Globus pallidus (tissue), 1 donor: ENCODE measurements around the gene C22orf39.

Experiments used
- DNase-seq: peaks from one replicate; pipeline ENCODE4 v3.0.0-alpha.2; 2015; ENCODE audit warnings: low spot score

C22orf39 gene

GRCh38 chr22:19477321-19478044 lies 30.0 kb upstream of the C22orf39 start:
- DNase-seq, result no peak

GRCh38 chr22:19476023-19476422 lies 28.5 kb upstream of the C22orf39 start:
- no peak for DNase-seq

DNA sequence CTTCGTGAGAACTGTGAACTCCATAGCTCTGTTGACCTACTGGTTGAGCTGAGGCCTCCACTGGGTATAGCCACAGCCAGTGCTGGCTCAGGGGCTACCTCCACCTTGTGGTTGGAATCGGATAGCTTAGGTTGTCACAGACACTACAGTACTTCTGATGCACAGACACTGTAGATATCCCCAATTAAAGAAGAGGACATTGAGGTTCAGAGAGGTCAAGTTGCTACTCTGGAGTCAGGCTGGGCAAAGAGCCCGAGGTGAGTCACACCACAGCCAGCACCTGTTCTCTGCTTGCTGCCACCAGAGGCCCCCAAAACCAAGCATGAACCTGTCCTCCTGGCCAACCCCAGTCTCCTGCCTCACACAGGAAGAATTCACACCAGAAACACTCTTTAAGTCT lies 26.1 kb upstream of the C22orf39 start:
- DNase-seq, result no peak

DNA sequence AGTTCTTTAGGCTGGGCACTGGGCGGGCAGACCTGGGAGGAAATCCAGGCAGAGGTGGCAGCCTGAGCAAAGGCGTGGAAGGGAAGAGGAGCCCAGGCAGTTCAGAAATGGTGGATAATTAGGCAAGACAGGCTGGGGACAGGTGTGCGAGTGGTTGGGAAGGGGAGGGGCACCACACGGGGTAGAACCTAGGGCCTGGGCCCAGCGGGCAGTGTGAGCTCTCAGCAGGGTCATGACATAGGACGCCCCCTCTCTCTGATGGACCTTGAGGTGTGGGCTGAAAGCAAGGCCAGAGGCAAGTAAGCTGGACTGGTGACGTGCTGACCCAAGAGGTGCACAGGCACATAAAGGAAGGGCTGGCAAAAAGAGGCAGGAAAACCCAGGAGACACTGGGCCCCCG lies 24.7 kb upstream of the C22orf39 start:
- no peak for DNase-seq

DNA sequence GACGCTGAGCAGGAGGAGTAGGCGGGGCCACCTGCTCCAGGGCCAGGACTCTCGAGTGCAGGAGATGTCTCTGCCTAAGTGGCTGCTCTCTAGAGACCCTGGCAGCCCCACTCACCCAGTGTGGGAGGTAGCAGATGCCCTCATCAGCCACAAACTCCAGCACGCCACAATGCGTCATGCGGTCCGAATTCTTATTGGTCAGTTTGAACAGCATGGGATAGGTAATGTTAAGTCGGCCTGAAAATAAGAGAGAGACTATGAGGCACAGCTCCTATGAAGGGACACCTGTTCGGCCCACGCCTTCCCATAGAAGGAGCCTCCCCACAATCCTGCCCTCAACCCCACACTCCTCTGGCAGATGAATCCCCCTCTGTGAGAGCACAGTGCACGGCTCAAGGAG lies 24.1 kb upstream of the C22orf39 start:
- DNase-seq, result no peak

DNA sequence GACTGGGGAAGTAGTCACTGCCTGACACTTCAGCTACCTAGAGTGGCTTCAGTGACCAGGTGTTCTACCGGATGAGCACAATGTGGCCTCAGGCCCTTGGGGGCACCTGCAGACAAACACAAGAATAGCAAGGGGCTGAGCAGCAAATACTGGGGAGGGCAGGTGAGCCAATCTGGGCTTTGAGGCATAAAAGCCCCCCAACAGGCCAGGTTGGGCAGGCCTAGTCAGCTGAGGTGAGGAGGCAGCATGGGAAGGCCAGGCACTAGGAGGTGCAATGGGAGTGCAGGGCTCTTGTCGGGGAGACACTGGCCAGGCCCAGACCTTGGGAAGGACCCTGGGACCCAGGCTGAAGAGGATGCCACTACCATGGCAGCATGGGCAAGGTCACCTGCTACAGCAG lies 22.5 kb upstream of the C22orf39 start:
- no peak for DNase-seq

DNA sequence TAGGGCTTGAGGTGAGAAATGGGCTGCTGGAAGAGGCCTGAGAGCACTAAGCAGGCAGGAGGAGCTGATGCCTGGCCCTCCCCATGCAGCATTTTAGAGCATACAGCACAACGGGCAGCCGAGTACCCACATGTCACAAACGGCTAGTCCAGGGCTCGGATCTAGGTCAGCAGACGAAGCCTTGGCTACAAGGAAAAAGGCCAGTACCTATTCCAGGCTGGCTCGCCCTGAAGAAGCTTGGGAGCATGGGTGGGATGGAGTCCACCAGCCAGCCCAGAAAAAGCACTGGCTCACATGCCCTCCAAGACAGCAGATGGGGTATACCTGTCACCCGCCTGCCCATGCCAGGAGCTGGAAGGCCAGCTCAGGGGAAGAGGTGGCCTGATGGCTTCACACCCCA lies 21.9 kb upstream of the C22orf39 start:
- DNase-seq, result no peak

GRCh38 chr22:19467912-19468311 lies 20.4 kb upstream of the C22orf39 start:
- no peak for DNase-seq

GRCh38 chr22:19466848-19467752 lies 19.6 kb upstream of the C22orf39 start:
- no peak for DNase-seq

- DNase-seq, result no peak
These were observed 18.7 kb upstream of the C22orf39 start for GRCh38 chr22:19466126-19466716.

DNA sequence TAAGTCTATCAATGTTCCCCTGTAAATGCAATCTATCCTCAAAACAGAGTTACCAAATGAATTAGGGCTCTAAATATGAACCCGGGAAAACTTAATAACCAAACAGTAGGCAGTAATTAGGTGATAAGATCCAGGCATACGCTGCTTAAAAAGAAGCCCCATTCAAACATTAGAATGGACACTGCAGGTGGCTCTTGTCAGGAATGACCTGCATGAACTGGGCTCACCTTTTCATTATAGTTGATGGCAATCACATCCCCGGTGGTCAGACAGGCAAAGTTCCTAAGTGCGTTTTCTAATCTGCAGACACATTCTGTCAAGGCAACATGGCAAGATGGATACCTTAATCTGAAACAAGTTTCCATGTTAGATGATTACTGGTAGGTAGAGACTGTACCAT lies 17.5 kb upstream of the C22orf39 start:
- no peak for DNase-seq

DNA sequence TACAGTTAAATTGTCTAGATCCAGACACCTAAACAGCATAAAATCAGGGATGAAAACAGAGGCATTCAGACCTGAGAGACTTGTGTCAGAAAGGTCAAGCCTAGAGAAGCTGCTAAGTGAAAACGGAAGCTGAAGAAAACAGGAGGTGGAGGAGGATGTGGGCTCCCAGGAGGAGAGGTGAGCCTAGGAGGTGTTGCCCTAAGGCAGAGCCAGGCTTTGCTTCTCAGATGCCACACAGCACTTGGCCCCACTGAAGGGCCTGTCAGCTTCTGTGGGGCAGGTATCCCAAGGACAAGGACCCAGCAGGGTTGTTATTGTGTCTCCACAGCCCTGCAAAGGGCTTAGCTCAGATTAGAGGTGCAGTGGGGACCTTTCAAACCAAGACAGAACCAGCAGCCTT lies 17.0 kb upstream of the C22orf39 start:
- no peak for DNase-seq

DNA sequence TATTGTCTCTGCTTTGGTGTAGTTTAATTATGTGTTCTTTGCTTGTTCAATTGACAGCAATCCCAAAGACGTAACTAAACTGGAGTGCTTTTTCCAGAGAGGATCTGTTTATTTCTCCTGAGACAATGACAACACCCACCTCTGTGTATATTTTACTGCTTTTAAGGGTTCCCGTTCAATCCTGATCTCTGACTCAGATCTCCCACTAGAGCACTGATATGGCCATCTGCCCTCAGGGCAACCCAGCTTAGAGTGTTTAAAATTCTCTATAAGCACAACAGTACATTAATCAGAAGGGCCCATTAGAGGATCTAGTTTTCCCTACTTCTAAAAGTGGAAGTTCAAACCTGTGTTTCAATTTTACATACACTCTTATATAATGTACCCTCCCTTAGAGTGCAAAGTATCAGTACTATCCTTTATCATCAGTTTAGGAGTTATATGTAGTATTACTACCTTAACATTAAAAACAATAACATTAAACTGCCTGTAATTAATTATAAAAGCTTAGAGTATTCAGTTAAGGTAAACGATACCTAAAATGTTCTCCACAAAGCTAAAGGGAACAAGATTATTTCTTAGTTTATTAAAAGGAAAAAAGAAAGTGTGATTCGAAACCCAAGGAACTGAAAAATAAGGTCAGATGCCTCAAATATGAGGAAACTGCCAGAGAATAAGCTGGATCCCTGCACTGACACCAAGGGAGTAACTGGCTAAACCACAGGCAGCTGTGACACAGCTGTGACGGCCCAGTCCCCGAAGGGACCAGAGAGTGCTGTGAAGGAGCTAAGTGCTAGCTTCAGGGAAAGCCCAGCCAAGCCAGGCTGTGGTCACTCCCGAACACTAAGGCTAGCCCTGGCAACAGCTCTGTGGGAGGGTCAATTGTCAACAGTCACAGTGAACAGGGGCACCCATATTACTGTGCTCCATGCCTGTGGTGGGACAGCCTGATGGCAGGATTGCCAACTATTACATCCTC lies 16.3 kb upstream of the C22orf39 start:
- DNase-seq, result no peak

DNA sequence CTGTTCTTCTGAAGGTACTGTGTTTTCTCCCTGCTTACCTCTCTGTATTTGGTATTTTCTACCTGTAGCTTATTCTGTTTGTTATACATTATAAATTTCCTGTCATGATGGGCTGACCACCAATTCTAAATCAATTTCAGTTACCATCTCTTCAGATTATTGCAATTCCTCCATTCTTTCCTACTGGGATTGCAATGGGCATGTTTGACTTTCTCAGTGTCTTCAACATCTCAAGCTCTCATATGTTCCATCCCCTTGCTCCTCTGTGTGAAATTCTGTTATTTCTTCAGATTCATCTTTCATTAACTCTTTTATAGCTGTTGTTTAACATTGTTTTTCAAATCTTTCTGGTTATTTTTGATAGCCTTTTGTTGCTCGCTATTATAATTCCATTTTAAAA lies 15.5 kb upstream of the C22orf39 start:
- no peak for DNase-seq

DNA sequence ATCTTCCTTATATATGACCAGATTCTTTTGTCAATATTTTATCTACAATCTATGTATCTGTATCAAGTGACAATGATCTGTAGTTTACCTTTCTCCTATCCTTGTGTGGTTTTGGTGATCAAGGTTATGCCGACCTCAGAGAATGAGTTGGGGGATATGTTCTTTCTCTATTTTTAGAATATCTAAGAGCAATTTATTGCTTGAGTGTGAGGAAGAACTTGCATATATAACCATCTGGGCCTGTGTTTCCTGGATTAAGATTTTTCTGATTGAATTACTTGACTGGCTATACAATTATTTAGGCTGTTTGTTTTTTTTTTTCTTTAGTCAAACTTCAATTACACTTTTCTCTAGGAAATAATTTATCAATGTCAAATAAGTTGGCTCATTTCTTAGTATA lies 14.0 kb upstream of the C22orf39 start:
- DNase-seq, result no peak

GRCh38 chr22:19460036-19460435 lies 12.5 kb upstream of the C22orf39 start:
- no peak for DNase-seq

DNA sequence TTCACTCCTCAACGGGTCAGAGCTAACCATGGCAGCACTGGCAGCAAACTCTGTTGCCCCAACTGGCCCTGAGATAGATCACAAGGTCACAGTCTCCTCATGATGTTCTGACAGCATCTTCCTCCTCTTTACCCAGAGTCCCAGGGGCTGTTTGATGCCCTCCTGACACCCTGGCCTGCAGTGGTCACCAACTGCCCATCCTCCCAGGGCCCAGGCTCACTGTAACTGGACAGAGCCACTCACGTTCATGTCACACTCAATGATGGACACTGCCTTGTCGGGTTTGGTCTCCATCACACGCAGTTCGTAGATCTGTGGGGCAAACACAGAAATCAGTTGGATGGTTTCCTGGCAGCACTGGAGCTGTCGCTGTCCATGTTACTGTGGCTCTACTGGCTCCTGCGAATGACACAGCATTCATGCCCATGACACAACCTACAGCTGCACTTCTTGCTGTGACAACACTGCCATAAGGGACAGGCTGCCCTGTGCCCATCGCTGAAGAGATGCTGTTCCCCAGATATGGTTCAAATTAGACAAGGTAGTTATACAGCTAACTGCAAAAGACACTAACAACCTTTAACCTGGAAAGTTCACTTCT lies 10.4 kb upstream of the C22orf39 start:
- DNase-seq, result no peak

GRCh38 chr22:19456541-19456940 lies 9.0 kb upstream of the C22orf39 start:
- no peak for DNase-seq

- no peak for DNase-seq
These were observed 8.3 kb upstream of the C22orf39 start for GRCh38 chr22:19455585-19456370.

DNA sequence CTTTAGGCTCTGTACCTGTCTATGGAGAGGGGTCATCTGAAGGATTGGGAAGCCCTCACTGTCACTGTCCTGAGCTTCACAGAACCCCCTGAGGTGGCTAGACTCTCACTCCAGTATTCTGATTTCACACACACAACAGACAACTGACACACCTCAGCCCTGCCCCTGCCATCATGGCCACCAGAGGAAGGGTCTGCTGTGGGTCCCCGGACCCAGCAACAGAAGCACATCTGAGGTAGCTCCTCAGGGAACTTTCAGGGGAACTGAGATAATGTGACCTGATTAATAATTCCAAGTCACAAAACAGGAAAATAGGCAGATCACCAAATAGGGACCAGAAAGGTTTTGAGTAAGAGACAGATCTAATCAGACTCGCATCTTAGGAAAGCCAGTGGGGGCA lies 7.5 kb upstream of the C22orf39 start:
- no peak for DNase-seq

DNA sequence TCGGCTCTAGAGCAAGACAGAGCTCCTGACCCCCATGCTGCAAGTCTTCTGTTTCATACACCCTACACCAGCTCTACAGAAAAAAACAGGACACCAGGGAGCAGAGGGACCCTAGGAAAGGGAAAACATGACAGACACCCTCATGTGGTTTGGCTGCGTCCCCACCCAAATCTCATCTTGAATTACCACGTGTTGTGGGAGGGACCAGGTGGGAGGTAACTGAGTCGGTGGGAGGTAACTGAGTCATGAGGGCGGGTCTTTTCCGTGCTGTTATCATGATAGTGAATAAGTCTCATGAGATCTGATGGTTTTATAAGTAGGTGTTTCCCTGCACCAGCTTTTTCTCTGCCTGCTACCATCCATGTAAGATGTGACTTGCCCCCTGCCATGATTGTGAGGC lies 6.6 kb upstream of the C22orf39 start:
- DNase-seq, result no peak
